Neural cell (in vitro differentiated cells): Measurements from ENCODE around the gene HUNK. TPM values are rescaled to one million over a fixed set of nuclear protein-coding genes. Genes with fewer than 3 reads are reported as not detected.

Experiments used
- H2AFZ ChIP-seq: fragments of 200-600, 300-800 bp; sonication (generic), shearing (Covaris generic); 2 replicates; pipeline ENCODE4 v1.6.0; 2014; ENCODE audit warnings: low read depth, mild to moderate bottlenecking, antibody characterized with exemption, low read length, moderate library complexity
- H3F3A ChIP-seq: fragments of 200-600 bp; shearing (Covaris generic); 2 replicates; pipeline ENCODE4 v1.6.1; 2016; ENCODE audit warnings: mild to moderate bottlenecking, moderate library complexity, mixed read lengths, antibody characterized with exemption, low read length; ENCODE audit not compliant: insufficient read depth, poor library complexity, severe bottlenecking
- H3K27ac ChIP-seq: fragments of 200-600, 300-800 bp; sonication (generic), shearing (Covaris generic); 2 replicates; pipeline ENCODE4 v1.5.1; 2014; ENCODE audit warnings: mild to moderate bottlenecking, low read length, moderate library complexity
- H3K27me3 ChIP-seq: fragments of 300-800, 200-600 bp; sonication (generic), shearing (Covaris generic); 2 replicates; pipeline ENCODE4 v1.6.0; 2014; ENCODE audit warnings: mild to moderate bottlenecking, low read depth, low read length, moderate library complexity; ENCODE audit not compliant: insufficient read depth
- H3K36me3 ChIP-seq: fragments of 300-800, 200-600 bp; sonication (generic), shearing (Covaris generic); 2 replicates; pipeline ENCODE4 v1.5.1; 2014; ENCODE audit warnings: mild to moderate bottlenecking, antibody characterized with exemption, low read length, moderate library complexity; ENCODE audit not compliant: insufficient read depth
- H3K4me2 ChIP-seq: fragments of 300-800, 200-600 bp; sonication (generic), shearing (Covaris generic); 2 replicates; pipeline ENCODE4 v1.6.0; 2014; ENCODE audit warnings: mild to moderate bottlenecking, low read length
- H3K4me3 ChIP-seq: fragments of 300-800, 200-600 bp; sonication (generic), shearing (Covaris generic); 2 replicates; pipeline ENCODE4 v1.5.1; 2014; ENCODE audit warnings: mild to moderate bottlenecking, low read length, moderate library complexity
- H3K79me2 ChIP-seq: fragments of 200-600 bp; shearing (Covaris generic); replicated peaks from 2 replicates; pipeline ENCODE4 v1.6.0; 2014; ENCODE audit warnings: mild to moderate bottlenecking, low read length, moderate library complexity; ENCODE audit not compliant: insufficient read depth
- H3K9ac ChIP-seq: fragments of 300-800, 200-600 bp; sonication (generic), shearing (Covaris generic); 2 replicates; pipeline ENCODE4 v1.6.1; 2016; ENCODE audit warnings: mild to moderate bottlenecking, low read length, mixed read lengths
- H3K9me2 ChIP-seq: fragments of 200-600 bp; shearing (Covaris generic); 2 replicates; pipeline ENCODE4 v1.6.1; 2016; ENCODE audit warnings: mild to moderate bottlenecking, low read length, mixed read lengths; ENCODE audit not compliant: insufficient read depth
- H3K9me3 ChIP-seq: fragments of 200-600, 300-800 bp; sonication (generic), shearing (Covaris generic); 2 replicates; pipeline ENCODE4 v1.6.1; 2016; ENCODE audit warnings: mild to moderate bottlenecking, mixed run types, low read length, moderate library complexity, mixed read lengths
- H4K20me1 ChIP-seq: fragments of 200-600 bp; shearing (Covaris generic); 2 replicates; pipeline ENCODE4 v1.6.1; 2016; ENCODE audit warnings: mild to moderate bottlenecking, mixed run types; ENCODE audit not compliant: insufficient read depth
- EP300 ChIP-seq: fragments of 450-650 bp; conservative IDR thresholded peaks from 2 replicates; pipeline ENCODE4 v1.6.1; 2014; ENCODE audit warnings: antibody characterized with exemption, mild to moderate bottlenecking, moderate library complexity; ENCODE audit not compliant: poor library complexity, severe bottlenecking
- EZH2 ChIP-seq: fragments of 200-600, 300-800 bp; shearing (Covaris generic), sonication (generic); IDR thresholded peaks from 2 replicates; pipeline ENCODE4 v1.6.1; 2014; ENCODE audit warnings: antibody characterized with exemption, low read length, borderline replicate concordance, mild to moderate bottlenecking; ENCODE audit not compliant: insufficient read depth, poor library complexity, severe bottlenecking
- MXI1 ChIP-seq: fragments of 450-650 bp; conservative IDR thresholded peaks from 2 replicates; pipeline ENCODE4 v1.6.1; 2014; ENCODE audit warnings: antibody characterized with exemption, mild to moderate bottlenecking; ENCODE audit not compliant: poor library complexity, severe bottlenecking
- POLR2AphosphoS5 ChIP-seq: IDR thresholded peaks from 2 replicates; pipeline ENCODE4 v1.6.1; 2012
- RAD21 ChIP-seq: fragments of 450-650 bp; conservative IDR thresholded peaks from 2 replicates; pipeline ENCODE4 v1.6.1; 2014; ENCODE audit warnings: antibody characterized with exemption, mild to moderate bottlenecking, moderate library complexity
- REST ChIP-seq: IDR thresholded peaks from 2 replicates; pipeline ENCODE4 v1.6.1; 2012; ENCODE audit warnings: borderline replicate concordance
- SMC3 ChIP-seq: fragments of 450-650 bp; conservative IDR thresholded peaks from 2 replicates; pipeline ENCODE4 v1.6.1; 2014; ENCODE audit warnings: antibody characterized with exemption, mild to moderate bottlenecking, moderate library complexity; ENCODE audit not compliant: poor library complexity
- TAF1 ChIP-seq: IDR thresholded peaks from 2 replicates; pipeline ENCODE4 v1.6.1; 2012; ENCODE audit warnings: low read depth
- polyA plus RNA-seq: library from polyadenylated mRNA; depleted of rRNA; stranded (reverse); fragments of >200 nt; gene quantifications from 2 replicates; pipeline ENCODE4 v1.2.3, GENCODE V29; 2014
- TF ChIP-seq, protein P1 (sequence below): fragments of 450-650 bp; IDR thresholded peaks from 2 replicates; pipeline ENCODE4 v1.5.1; 2014; ENCODE audit warnings: antibody characterized with exemption, mild to moderate bottlenecking, moderate library complexity; ENCODE audit not compliant: poor library complexity, severe bottlenecking

The HUNK gene
- polyA plus RNA-seq, 1 donor from 2014 or later, result 9.3 TPM

- Histone ChIP-seq H3K4me2 (no peak overlapping the region), H3K4me3 (no peak overlapping the region), H3K9me3 (no peaks in the 10 kb centered on the region), H3K79me2 (no peaks in the 10 kb centered on the region), H4K20me1 (no peaks in the 10 kb centered on the region), H3F3A (no peaks in the 10 kb centered on the region), H3K27ac (no peak overlapping the region), H3K9me2 (no peaks in the 10 kb centered on the region), H3K27me3 (no peaks in the 10 kb centered on the region), H3K9ac (no peak overlapping the region), H3K36me3 (no peaks in the 10 kb centered on the region), H2AFZ (no peak overlapping the region)
- TF ChIP-seq POLR2AphosphoS5 (no peak), MXI1 (no peak), SMC3 (no peak), RAD21 (no peak), EP300 (no peak), EZH2 (no peak), TAF1 (no peak), REST (no peak)
- TF ChIP-seq, protein P1, sequence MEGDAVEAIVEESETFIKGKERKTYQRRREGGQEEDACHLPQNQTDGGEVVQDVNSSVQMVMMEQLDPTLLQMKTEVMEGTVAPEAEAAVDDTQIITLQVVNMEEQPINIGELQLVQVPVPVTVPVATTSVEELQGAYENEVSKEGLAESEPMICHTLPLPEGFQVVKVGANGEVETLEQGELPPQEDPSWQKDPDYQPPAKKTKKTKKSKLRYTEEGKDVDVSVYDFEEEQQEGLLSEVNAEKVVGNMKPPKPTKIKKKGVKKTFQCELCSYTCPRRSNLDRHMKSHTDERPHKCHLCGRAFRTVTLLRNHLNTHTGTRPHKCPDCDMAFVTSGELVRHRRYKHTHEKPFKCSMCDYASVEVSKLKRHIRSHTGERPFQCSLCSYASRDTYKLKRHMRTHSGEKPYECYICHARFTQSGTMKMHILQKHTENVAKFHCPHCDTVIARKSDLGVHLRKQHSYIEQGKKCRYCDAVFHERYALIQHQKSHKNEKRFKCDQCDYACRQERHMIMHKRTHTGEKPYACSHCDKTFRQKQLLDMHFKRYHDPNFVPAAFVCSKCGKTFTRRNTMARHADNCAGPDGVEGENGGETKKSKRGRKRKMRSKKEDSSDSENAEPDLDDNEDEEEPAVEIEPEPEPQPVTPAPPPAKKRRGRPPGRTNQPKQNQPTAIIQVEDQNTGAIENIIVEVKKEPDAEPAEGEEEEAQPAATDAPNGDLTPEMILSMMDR, result no peak
These were observed 40.4 kb downstream of the HUNK start for GRCh38 chr21:31913182-31913608.

DNA sequence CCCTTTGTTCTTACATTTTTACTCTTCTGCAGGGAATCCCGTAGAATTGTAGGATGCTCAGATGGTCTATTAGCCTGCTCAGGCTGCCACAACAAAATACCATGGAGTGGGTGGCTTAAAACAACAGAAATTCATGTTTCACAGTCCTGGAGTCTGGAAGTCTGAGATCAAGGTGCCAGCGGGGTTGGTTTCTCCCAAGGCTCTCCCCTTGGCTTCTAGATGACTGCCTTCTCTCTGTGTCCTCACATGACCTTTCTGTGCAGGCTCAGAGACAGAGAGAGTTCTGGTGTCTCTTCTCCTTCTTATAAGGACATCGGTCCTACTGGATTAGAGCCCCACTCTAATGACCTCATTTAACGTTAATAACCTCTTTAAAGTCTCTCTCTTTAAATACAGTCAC lies 41.7 kb downstream of the HUNK start:
- H2AFZ ChIP-seq, result no peak overlapping the region
- H3K4me2 ChIP-seq, result no peak overlapping the region
- TF ChIP-seq RAD21 (no peak), REST (no peak), MXI1 (no peak), EZH2 (no peak), EP300 (no peak), TAF1 (no peak), POLR2AphosphoS5 (no peak), SMC3 (no peak)
- TF ChIP-seq, protein P1, result no peak
- H3F3A ChIP-seq, result no peaks in the 10 kb centered on the region
- H4K20me1 ChIP-seq, result no peaks in the 10 kb centered on the region
- no peak overlapping the region for H3K9ac ChIP-seq
- H3K36me3 ChIP-seq, result no peaks in the 10 kb centered on the region
- H3K27ac ChIP-seq, result no peak overlapping the region
- no peaks in the 10 kb centered on the region for H3K9me3 ChIP-seq
- H3K79me2 ChIP-seq, result no peaks in the 10 kb centered on the region
- no peaks in the 10 kb centered on the region for H3K27me3 ChIP-seq
- no peaks in the 10 kb centered on the region for H3K9me2 ChIP-seq
- no peak overlapping the region for H3K4me3 ChIP-seq
